ENCODE results near the gene SPINT1. TPM values are rescaled to one million over a fixed set of nuclear protein-coding genes. Genes with fewer than 3 reads are reported as not detected.
A peak's percentile ranks its signal among the peaks of the same experiment; 100 is the strongest.

The SPINT1 gene
- 1 to 10 TPM; 1.7 to 2.9 TPM for total RNA-seq

GRCh38 chr15:40843885-40844695, at the start of gene SPINT1:
Gene SPINT1, plus strand, starts transcription at chr15:40844048. Its CDS starts 507 bp downstream, at chr15:40844555.
- CTCF ChIA-PET, result interaction anchor here (0.6 to 3.9 kb wide), 8 partner anchors 13 to 394 kb away, joined by 3 to 34 read pairs (median 3); partner anchors contain the start of genes PPP1R14D and VPS18
- Mint-ChIP-seq H3K4me3 (peak within 1 kb of the TSS; percentile 76), H3K9me3 (no peaks in the 10 kb centered on the region), H3K4me1 (peaks cover 31% of the 10 kb centered on the region), H3K27me3 (peaks cover 30% of the 10 kb centered on the region), H3K36me3 (ENCODE audit: low read depth) (no peaks in the 10 kb centered on the region), H3K27ac (peak within 1 kb of the TSS; percentile 56)
- peak; percentile 29 for DNase-seq
- POLR2A ChIA-PET, result no interaction called here

DNA sequence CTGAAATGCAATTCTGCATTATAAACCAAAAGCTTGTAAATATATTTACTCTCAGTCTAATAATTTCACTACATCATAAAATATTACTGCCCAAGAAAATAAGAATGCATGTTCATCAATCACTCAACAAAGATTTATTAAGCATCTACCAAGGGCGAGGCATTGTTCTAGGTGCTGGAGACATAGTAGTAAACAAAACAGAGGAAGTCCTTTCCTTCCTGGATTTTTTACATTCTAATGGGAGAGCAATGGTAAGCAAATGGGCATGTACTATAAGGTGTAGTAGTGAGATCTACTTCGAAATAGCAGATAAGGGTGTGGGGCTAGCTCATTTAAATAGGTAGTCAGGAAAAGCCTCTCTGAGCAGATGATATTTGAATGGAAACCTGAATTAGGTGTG, 47.8 kb upstream of the SPINT1 start:
- Mint-ChIP-seq H3K36me3 (ENCODE audit: low read depth) (peaks cover 15% of the 10 kb centered on the region), H3K4me1 (peaks cover 23% of the 10 kb centered on the region), H3K9me3 (no peaks in the 10 kb centered on the region), H3K27ac (no peak overlapping the region), H3K4me3 (no peak overlapping the region), H3K27me3 (no peaks in the 10 kb centered on the region)
- no peak for DNase-seq
- ChIA-PET POLR2A (no interaction called here), CTCF (interaction anchor here (1.0 to 1.3 kb wide), 2 partner anchors 13 to 49 kb away, joined by 3 to 4 read pairs; no protein-coding TSS in a partner anchor)

DNA sequence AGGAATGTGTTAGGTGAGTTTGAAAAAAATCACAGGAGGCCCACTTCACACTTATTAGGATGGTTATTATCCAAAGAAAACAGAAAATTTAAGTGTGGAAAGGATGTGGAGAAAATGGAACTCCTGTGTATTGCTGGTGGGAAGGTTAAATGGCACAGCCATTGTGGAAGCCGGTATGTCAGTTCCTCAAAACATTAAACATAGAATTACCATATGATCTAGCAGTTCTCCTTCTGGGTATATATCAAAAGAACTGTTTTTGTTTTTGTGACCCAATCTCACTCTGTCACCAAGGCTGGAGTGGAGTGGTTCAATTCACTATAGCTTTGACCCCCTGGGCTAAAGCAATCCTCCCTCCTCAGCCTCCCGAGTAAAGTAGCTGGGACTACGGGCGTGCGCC, 47.3 kb upstream of the SPINT1 start:
- Mint-ChIP-seq H3K9me3 (no peaks in the 10 kb centered on the region), H3K27me3 (no peaks in the 10 kb centered on the region), H3K4me1 (peaks cover 26% of the 10 kb centered on the region), H3K36me3 (ENCODE audit: low read depth) (peaks cover 18% of the 10 kb centered on the region), H3K4me3 (no peak overlapping the region), H3K27ac (no peak overlapping the region)
- CTCF ChIA-PET, result interaction anchor here (0.7 to 1.0 kb wide), 3 partner anchors 10 to 102 kb away, joined by 3 to 5 read pairs (median 3); partner anchors contain the start of gene RAD51
- no peak for DNase-seq
- POLR2A ChIA-PET, result no interaction called here

- ChIA-PET POLR2A (no interaction called here), CTCF (interaction anchor here (1.2 to 1.3 kb wide), 2 partner anchors 14 to 17 kb away, joined by 5 read pairs; no protein-coding TSS in a partner anchor)
- H3K4me3 Mint-ChIP-seq, result no peak overlapping the region
- H3K9me3 Mint-ChIP-seq, result no peaks in the 10 kb centered on the region
- H3K27ac Mint-ChIP-seq, result no peak overlapping the region
- peaks cover 19% of the 10 kb centered on the region for H3K36me3 Mint-ChIP-seq (ENCODE audit: low read depth)
- DNase-seq, result no peak
- H3K4me1 Mint-ChIP-seq, result peaks cover 29% of the 10 kb centered on the region
- no peaks in the 10 kb centered on the region for H3K27me3 Mint-ChIP-seq
Observed at GRCh38 chr15:40799523-40799922, 44.3 kb upstream of the SPINT1 start.

DNA sequence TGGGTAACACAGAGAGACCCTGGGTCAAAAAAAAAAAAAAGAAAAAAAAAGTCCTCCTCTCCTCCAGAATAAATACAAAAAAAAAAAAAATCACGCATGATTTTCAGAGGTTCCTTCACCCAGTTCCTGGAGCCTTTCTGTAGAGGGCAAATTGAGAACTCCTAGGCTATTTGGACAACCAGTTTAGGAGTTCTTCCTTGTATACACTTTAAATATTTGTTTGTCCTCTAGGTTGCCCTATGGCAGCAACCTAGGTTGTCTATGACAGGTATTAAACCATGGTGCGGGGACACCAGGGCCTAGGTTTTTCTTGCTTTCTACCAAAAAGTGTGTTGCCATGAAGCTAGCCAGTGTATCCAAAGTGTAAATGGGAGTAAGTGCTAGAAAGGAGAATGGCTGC, 40.8 kb upstream of the SPINT1 start:
- H3K27ac Mint-ChIP-seq, result no peak overlapping the region
- H3K27me3 Mint-ChIP-seq, result no peaks in the 10 kb centered on the region
- no peak overlapping the region for H3K4me3 Mint-ChIP-seq
- H3K9me3 Mint-ChIP-seq, result no peaks in the 10 kb centered on the region
- peaks cover 32% of the 10 kb centered on the region for H3K4me1 Mint-ChIP-seq
- CTCF ChIA-PET, result interaction anchor here (1.3 to 1.5 kb wide), 2 partner anchors 14 to 56 kb away, joined by 3 to 6 read pairs; no protein-coding TSS in a partner anchor
- DNase-seq, result no peak
- POLR2A ChIA-PET, result no interaction called here
- H3K36me3 Mint-ChIP-seq (ENCODE audit: low read depth), result peaks cover 19% of the 10 kb centered on the region

GRCh38 chr15:40803688-40804087, 40.2 kb upstream of the SPINT1 start:
- H3K4me3 Mint-ChIP-seq, result no peak overlapping the region
- POLR2A ChIA-PET, result interaction anchor here (0.7 kb wide), 1 partner anchor 234 kb away, joined by 7 read pairs; no protein-coding TSS in a partner anchor
- H3K9me3 Mint-ChIP-seq, result no peaks in the 10 kb centered on the region
- CTCF ChIA-PET, result interaction anchor here (0.6 to 1.5 kb wide), 5 partner anchors 10 to 1142 kb away, joined by 3 to 6 read pairs (median 3); partner anchors contain the start of gene VPS18
- no peak overlapping the region for H3K27ac Mint-ChIP-seq
- DNase-seq, result no peak
- peaks cover 14% of the 10 kb centered on the region for H3K36me3 Mint-ChIP-seq (ENCODE audit: low read depth)
- H3K27me3 Mint-ChIP-seq, result no peaks in the 10 kb centered on the region
- H3K4me1 Mint-ChIP-seq, result peaks cover 35% of the 10 kb centered on the region

GRCh38 chr15:40806672-40807027, 37.2 kb upstream of the SPINT1 start:
- POLR2A ChIA-PET, result interaction anchor here (0.6 to 0.8 kb wide), 2 partner anchors 22 to 985 kb away, joined by 3 to 5 read pairs; no protein-coding TSS in a partner anchor
- no peak for DNase-seq
- Mint-ChIP-seq H3K4me1 (peaks cover 32% of the 10 kb centered on the region), H3K36me3 (ENCODE audit: low read depth) (peaks cover 5% of the 10 kb centered on the region), H3K9me3 (no peaks in the 10 kb centered on the region), H3K4me3 (peak overlapping the region; percentile 90), H3K27ac (peak overlapping the region; percentile 98), H3K27me3 (no peaks in the 10 kb centered on the region)
- CTCF ChIA-PET, result interaction anchor here (1.0 to 1.9 kb wide), 5 partner anchors 10 to 53 kb away, joined by 3 to 5 read pairs (median 4); no protein-coding TSS in a partner anchor

GRCh38 chr15:40807028-40807887, 36.6 kb upstream of the SPINT1 start, which contains the start of the genes DNAJC17 and ZFYVE19:
Gene DNAJC17, minus strand, starts transcription at chr15:40807473. Its CDS starts 27 bp downstream, at chr15:40807446.
Gene ZFYVE19, plus strand, starts transcription at chr15:40807089. Its CDS starts 501 bp downstream, at chr15:40807590.
- Mint-ChIP-seq H3K27me3 (no peaks in the 10 kb centered on the region), H3K4me1 (peaks cover 29% of the 10 kb centered on the region), H3K36me3 (ENCODE audit: low read depth) (peaks cover 2% of the 10 kb centered on the region), H3K4me3 (peak within 1 kb of the TSS; percentile 90), H3K27ac (peak within 1 kb of the TSS; percentile 98), H3K9me3 (no peaks in the 10 kb centered on the region)
- DNase-seq, result peak; percentile 97
- ChIA-PET POLR2A (no interaction called here), CTCF (interaction anchor here (1.0 to 1.9 kb wide), 5 partner anchors 15 to 113 kb away, joined by 3 to 5 read pairs (median 3); no protein-coding TSS in a partner anchor)

GRCh38 chr15:40807888-40808461, 35.9 kb upstream of the SPINT1 start:
- H3K9me3 Mint-ChIP-seq, result no peaks in the 10 kb centered on the region
- POLR2A ChIA-PET, result no interaction called here
- DNase-seq, result no peak

GRCh38 chr15:40808861-40809450, 34.9 kb upstream of the SPINT1 start:
- ChIA-PET POLR2A (no interaction called here), CTCF (interaction anchor here (0.6 kb wide), 1 partner anchor 267 kb away, joined by 3 read pairs; no protein-coding TSS in a partner anchor)
- no peak for DNase-seq
- H3K36me3 Mint-ChIP-seq (ENCODE audit: low read depth), result peaks cover 2% of the 10 kb centered on the region
- peak overlapping the region; percentile 90 for H3K4me3 Mint-ChIP-seq
- H3K27me3 Mint-ChIP-seq, result no peaks in the 10 kb centered on the region
- no peaks in the 10 kb centered on the region for H3K9me3 Mint-ChIP-seq
- peaks cover 25% of the 10 kb centered on the region for H3K4me1 Mint-ChIP-seq
- H3K27ac Mint-ChIP-seq, result no peak overlapping the region

More at GRCh38 chr15:40807888-40808461, 35.9 kb upstream of the SPINT1 start:
- Mint-ChIP-seq H3K27ac (peak overlapping the region; percentile 98), H3K4me3 (peak overlapping the region; percentile 90), H3K4me1 (peaks cover 29% of the 10 kb centered on the region), H3K27me3 (no peaks in the 10 kb centered on the region), H3K36me3 (ENCODE audit: low read depth) (peaks cover 2% of the 10 kb centered on the region)
- CTCF ChIA-PET, result interaction anchor here (1.3 to 1.9 kb wide), 3 partner anchors 16 to 114 kb away, joined by 3 to 5 read pairs (median 4); no protein-coding TSS in a partner anchor

DNA sequence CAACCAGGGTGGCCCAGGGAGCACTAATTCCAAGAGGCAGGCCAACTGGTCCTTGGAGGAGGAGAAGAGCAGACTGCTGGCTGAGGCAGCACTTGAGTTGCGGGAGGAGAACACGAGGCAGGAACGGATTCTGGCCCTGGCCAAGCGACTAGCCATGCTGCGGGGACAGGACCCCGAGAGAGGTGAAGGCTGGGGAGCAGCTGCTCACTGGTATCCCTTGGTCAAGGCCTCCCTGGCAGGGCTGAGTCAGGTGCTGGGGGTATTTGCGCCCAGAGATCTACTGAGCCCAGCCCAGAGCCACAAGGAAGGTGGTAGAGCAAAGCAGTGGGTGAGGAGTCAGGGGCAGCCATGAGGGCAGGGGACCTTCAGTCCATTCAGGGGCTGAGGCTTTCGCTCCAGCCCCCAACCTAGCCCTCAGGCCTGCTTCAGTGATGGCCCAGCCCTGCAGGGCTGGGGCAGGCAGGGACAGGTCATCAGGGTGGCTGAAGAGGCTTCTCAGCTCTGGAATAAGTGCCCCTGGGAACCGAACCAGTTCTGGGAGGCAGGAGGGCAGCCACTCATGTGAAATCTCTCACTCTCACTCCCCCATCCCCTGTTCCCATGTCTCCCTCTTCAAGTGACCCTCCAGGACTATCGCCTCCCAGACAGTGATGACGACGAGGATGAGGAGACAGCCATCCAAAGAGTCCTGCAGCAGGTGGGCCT, 31.0 kb upstream of the SPINT1 start:
- peaks cover 15% of the 10 kb centered on the region for H3K4me1 Mint-ChIP-seq
- H3K27ac Mint-ChIP-seq, result no peak overlapping the region
- H3K9me3 Mint-ChIP-seq, result no peaks in the 10 kb centered on the region
- ChIA-PET CTCF (interaction anchor here (0.6 to 1.0 kb wide), 6 partner anchors 8 to 158 kb away, joined by 3 read pairs; no protein-coding TSS in a partner anchor), POLR2A (no interaction called here)
- DNase-seq, result no peak
- no peak overlapping the region for H3K4me3 Mint-ChIP-seq
- no peaks in the 10 kb centered on the region for H3K27me3 Mint-ChIP-seq
- peaks cover 10% of the 10 kb centered on the region for H3K36me3 Mint-ChIP-seq (ENCODE audit: low read depth)

All from activated CD4-positive, alpha-beta T cell treated with anti-CD3 and anti-CD28 coated beads, Interleukin-2, amount 10 ng/mL, durations not matched to agents 7 days and 5 days (primary cell).